GM18520 (cell line): ENCODE measurements around the gene GRIN1.
A peak's percentile ranks its signal among the peaks of the same experiment; 100 is the strongest.

Experiments used
- ATAC-seq: cut with Tn5 transposase; IDR thresholded peaks from one replicate; pipeline ENCODE4 v1.9.1; 2021; ENCODE audit not compliant: unreplicated experiment

The GRIN1 gene

DNA sequence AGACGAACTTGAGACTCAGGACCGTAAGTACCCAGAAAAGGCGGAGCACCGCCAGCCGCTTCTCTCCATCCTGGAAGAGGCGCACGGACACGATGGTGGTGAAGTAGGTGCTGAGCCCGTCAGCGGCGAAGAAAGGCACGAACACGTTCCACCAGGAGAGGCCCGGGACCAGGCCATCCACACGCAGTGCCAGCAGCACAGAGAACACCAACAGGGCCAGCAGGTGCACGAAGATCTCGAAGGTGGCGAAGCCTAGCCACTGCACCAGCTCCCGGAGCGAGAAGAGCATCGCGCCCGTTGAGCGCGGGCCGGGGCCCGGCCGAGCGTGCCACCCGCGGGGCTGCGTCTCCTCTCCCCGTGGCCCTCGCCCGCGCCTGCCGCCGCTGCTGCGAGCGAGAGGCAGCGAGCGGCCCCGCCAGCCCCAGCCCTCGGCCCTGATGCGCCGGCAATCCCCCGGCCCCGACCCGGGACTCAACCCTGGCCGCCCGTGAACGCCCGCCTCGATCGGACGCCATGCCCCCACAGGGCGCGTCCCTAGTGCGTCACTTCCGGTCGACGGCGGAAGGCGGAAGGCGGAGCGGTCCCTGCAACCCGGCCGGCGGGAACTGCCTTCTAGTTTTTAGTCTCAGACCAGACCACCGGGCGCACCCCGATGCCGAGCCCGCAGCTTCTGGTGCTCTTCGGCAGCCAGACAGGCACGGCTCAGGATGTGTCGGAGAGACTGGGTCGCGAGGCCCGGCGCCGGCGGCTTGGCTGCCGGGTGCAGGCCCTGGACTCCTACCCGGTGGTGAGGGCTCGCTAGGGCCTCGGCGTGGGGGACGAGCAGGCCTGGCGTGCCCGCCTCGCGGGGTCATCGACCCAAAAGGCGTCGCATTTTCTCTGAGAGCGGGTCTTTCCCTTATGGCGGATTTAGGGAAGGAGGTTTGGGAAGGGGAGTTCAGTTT, 66.4 kb downstream of the GRIN1 start, which contains the start of the genes NDOR1 and TMEM203:
Gene NDOR1, plus strand, starts transcription at position 575 of the 944 bp plus-strand sequence. Its CDS starts 78 bp downstream, at position 653.
Gene TMEM203, minus strand, starts transcription at position 523 of the 944 bp plus-strand sequence. Its CDS starts 234 bp downstream, at position 289.
- peak; percentile 31 for ATAC-seq

DNA sequence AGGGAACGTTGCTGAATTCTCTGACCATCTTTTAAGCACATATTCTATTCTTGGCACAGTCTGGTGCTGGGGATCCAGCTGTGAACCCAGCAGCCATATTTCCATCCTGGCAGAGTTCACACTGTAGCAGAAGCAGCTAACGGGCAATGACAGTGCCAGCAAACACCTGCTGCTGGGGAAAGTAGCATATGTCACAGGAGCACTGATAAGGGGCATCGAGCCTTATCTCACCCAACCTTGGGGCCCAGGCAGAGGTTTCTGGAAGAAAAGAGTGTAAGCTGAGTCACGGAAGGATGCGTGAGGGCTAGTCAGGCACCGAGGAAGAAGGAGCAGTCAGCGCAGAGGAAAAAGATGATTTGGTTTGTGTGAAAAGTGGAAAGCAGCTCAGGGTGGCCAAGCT, 67.6 kb downstream of the GRIN1 start:
- ATAC-seq = no peak

DNA sequence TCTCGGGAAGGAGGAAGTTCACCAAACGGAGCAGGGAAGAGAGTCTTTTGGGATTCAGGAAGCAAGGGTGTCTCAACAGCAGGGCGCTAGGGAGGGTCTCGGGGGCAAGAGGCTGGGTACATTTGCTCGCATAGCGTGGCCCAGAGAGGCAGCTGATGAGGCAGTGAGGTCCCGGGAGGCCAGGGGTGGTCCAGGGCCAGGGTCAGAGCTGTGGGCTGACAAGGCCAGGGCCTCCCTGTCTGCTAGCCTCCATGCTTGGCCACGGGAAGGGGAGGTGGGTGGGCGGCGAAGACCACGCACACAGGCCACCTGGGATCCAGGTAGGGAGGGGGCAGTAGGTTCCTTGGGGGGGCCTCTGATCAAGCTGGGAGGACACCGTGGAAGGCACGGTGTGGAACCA, 72.6 kb downstream of the GRIN1 start:
- no peak for ATAC-seq

DNA sequence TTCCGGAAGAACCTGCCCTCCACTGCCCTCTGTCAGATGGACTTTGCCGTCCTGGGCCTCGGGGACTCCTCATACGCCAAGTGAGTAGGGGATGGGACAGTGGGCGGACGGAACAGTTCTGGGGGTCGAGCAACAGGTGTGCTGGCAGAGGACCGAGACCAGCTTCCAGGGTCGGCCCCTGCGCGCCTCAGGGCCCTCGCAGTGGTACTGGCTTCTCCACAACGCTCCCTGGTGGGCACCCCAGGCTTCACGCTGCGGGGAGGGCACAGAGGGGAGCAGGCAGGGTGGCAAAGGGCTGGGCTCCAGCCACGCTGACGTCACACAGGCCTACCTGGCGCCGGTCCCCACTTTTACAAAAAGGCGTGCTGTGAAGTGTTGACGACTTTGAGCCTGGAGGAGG, 73.6 kb downstream of the GRIN1 start:
- ATAC-seq = no peak

DNA sequence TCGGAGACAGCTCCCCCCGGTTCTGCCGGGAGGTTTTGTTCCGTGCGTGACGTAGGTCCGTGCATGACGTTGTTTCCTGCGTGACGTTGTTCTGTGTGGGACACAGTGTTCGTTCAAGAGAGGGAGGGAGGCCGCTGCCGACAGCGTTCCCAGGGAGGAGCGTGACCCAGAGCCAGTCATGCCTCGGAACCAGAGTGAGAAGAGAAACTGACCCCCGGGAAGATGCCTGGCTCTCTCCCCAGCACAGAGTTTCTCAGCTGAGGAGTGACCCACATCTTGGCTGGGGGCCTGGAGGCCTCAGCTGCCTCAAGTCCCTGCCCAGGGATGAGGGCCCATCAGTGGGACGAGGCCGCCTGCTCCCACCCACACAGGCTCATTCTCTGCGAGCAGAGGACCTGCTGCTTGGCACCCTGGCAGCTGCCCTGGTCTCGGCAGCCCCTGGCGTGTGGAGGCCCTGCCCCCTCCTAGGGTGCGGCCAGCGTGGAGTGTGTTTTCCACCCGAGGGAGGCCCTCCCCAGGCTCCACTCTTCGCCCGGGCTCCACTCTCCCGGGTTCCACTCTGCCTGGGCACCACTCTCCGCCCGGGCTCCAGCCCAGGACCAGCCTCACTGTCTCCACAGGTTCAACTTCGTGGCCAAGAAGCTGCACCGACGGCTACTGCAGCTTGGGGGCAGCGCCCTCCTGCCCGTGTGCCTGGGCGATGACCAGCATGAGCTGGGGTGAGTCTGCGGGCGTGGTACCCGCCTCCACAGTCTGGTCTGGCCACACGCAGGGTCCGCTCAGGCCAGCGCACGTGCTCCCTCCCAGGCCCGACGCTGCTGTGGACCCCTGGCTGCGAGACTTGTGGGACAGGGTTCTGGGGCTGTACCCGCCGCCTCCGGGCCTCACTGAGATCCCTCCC, 74.5 kb downstream of the GRIN1 start:
- no peak for ATAC-seq

DNA sequence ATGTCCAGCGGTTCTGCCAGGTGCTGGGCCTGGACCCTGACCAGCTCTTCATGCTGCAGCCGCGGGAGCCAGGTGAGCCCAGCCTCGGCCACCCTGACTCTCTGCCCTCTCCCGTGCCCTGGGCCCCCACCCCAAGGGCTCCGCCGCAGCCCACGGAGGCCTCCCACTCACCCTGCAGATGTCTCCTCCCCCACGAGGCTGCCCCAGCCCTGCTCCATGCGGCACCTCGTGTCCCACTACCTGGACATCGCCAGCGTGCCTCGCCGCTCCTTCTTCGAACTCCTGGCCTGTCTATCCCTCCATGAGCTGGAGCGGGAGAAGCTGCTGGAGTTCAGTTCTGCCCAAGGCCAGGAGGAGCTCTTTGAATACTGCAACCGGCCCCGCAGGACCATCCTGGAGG, 75.7 kb downstream of the GRIN1 start:
- no peak for ATAC-seq

DNA sequence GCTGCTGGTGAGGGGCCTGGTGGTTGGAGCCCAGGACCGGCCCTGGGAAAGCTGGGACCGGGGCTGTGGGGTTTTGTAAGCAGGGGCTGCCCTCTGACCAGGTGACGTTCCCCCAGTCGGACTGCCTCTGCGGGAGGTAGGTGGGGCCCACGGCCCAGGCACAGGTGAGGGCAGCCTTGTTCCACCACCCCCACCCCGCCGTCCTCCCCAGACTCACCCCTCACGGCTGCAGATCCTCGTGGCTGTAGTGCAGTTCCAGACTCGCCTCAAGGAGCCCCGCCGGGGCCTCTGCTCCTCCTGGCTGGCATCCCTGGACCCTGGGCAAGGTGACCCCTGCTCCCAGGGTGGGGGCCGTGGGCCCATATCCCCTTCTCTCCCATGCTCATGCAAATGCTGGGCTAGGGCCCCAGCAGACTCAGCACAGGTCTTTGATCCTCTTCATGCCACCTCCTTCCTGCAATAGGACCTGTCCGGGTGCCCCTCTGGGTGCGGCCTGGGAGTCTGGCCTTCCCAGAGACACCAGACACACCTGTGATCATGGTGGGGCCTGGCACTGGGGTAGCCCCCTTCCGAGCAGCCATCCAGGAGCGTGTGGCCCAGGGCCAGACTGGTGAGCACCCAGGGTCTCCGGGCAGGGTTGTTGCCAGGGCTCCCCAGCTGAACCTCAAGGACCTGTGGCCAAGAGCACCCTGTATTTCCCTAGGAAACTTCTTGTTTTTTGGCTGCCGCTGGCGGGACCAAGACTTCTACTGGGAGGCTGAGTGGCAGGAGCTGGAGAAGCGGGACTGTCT, 76.4 kb downstream of the GRIN1 start:
- ATAC-seq = no peak

DNA sequence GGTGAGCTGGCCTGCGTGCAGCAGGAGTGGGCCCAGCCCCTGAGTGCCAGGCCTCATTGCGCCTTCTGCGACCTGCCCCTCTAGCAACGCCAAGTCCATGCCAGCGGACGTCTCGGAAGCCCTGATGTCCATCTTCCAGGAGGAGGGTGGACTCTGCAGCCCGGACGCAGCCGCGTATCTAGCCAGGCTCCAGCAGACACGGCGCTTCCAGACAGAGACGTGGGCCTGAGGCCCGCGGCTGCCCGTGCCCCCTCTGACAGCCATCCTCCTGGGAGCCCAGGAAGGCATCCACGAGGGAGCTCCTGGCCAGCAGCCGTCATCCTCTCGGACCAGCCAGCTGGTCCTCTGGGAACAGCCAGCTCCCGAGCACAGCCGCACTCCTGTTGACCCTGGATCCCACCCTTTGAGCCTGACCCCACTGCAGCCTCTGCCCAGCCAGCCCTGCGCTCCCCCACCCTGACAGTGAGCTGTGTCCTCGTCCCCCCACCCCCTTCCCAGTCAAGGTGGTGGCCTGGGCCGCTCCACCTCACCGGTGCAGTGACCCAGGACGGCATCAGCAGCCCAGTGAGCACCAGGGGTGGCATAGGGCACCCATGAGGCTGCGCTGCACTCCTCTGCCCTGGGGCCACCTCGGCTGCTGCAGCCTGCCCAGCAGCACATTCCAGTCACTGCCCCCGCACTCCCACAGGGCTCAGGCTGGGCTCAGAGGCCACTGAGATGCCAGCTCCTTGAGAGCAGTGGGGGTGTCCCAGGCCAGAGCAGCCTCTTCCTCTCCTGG, 77.4 kb downstream of the GRIN1 start:
- ATAC-seq = no peak

DNA sequence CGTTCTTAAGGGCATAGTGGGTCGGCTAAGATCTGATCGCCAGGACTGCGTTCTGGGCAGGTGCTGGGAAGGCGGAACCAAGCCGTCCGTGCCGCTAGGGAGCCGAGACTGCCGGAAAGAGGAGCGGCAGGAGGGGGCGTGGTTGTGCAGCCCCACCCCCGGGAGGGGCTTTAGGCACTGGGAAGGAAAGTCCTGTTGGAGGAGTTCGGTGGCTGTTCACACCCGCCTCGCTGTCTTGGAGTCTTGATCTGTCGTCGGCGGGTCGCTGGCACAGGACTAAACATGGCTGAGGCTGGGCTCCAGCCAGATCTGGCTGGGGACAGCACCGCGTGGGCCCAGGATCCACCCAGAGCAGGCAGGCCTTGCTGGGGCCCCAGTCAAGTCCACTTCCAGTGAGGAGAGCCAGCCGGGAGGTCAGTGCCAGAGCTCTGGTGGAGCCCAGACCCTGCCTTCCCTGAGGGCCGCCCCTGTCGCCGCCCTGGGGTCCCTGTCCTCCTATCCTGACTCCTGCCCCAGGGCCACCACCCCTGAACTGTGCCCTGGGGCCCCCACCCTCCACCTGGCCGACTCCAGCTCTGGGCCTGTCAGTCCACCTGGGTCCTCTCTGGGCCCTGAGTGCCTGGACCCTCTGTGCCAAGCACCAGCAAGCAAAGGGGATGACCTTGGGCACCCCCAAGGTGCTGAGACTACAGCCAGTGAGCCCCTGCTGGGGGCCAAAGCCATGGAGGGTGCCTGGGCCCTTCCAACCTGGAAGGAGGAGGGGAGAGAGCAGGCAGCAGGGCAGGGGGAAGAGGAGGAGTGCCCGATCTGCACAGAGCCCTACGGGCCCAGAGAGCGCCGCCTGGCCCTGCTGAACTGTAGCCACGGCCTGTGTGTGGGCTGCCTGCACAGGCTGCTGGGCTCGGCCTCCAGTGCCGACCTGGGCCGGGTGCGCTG, 78.6 kb downstream of the GRIN1 start:
- ATAC-seq = no peak

DNA sequence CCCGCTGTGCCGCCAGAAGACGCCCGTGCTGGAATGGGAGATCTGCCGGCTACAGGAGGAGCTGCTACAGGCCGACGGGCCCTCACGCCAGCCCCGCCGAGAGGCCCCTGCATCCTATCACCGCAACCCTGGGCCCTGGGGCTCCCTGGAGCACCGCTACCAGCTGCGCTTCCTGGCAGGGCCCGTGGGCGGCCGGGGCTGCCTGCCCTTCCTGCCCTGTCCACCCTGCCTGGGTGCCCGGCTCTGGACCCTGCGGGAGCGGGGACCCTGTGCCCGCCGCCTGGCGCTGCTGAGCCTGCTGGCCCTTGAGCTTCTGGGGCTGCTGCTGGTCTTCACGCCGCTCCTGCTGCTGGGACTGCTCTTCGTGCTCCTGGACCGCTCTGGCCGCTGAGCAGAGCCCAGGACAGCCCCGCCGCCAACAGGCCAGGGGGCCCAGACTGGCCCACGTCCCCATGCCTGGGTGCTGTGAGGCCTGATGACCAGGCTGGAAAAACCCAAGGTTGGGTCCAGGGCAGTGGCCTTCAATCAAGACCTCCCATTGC, 79.3 kb downstream of the GRIN1 start:
- no peak for ATAC-seq
